ENCODE measurements around the gene PTPRC.

The PTPRC gene

GRCh38 chr1:198669023-198669698, 30.3 kb downstream of the PTPRC start:
- Histone ChIP-seq H3K4me3 (ENCODE audit: low read length) (no peak overlapping the region), H3K36me3 (ENCODE audit: control insufficient read depth, insufficient read depth, low read length) (no peaks in the 10 kb centered on the region), H3K4me1 (ENCODE audit: control insufficient read depth, insufficient read depth, low read length) (no peaks in the 10 kb centered on the region), H3K27me3 (ENCODE audit: control insufficient read depth, insufficient read depth, low read length) (no peaks in the 10 kb centered on the region), H3K9ac (ENCODE audit: low read length) (no peak overlapping the region), H3K27ac (ENCODE audit: low read depth, low read length) (no peak overlapping the region)

- Histone ChIP-seq H3K4me1 (ENCODE audit: control insufficient read depth, insufficient read depth, low read length) (no peaks in the 10 kb centered on the region), H3K4me3 (ENCODE audit: low read length) (no peak overlapping the region), H3K27me3 (ENCODE audit: control insufficient read depth, insufficient read depth, low read length) (no peaks in the 10 kb centered on the region), H3K36me3 (ENCODE audit: control insufficient read depth, insufficient read depth, low read length) (no peaks in the 10 kb centered on the region), H3K9ac (ENCODE audit: low read length) (no peak overlapping the region), H3K27ac (ENCODE audit: low read depth, low read length) (no peak overlapping the region)
Measured at GRCh38 chr1:198669771-198670170, 30.9 kb downstream of the PTPRC start.

- H3K36me3 ChIP-seq (ENCODE audit: control insufficient read depth, insufficient read depth, low read length): no peaks in the 10 kb centered on the region
- H3K9ac ChIP-seq (ENCODE audit: low read length): no peak overlapping the region
- H3K4me3 ChIP-seq (ENCODE audit: low read length): no peak overlapping the region
- H3K27me3 ChIP-seq (ENCODE audit: control insufficient read depth, insufficient read depth, low read length): no peaks in the 10 kb centered on the region
- H3K27ac ChIP-seq (ENCODE audit: low read depth, low read length): no peak overlapping the region
- no peaks in the 10 kb centered on the region for H3K4me1 ChIP-seq (ENCODE audit: control insufficient read depth, insufficient read depth, low read length)
Measured at GRCh38 chr1:198671136-198671535, 32.3 kb downstream of the PTPRC start.

GRCh38 chr1:198672124-198672523, 33.3 kb downstream of the PTPRC start:
- Histone ChIP-seq H3K9ac (ENCODE audit: low read length) (no peak overlapping the region), H3K36me3 (ENCODE audit: control insufficient read depth, insufficient read depth, low read length) (no peaks in the 10 kb centered on the region), H3K27ac (ENCODE audit: low read depth, low read length) (no peak overlapping the region), H3K4me3 (ENCODE audit: low read length) (no peak overlapping the region), H3K27me3 (ENCODE audit: control insufficient read depth, insufficient read depth, low read length) (no peaks in the 10 kb centered on the region), H3K4me1 (ENCODE audit: control insufficient read depth, insufficient read depth, low read length) (no peaks in the 10 kb centered on the region)

GRCh38 chr1:198674009-198674408, 35.2 kb downstream of the PTPRC start:
- no peaks in the 10 kb centered on the region for H3K36me3 ChIP-seq (ENCODE audit: control insufficient read depth, insufficient read depth, low read length)
- H3K4me3 ChIP-seq (ENCODE audit: low read length): no peak overlapping the region
- H3K4me1 ChIP-seq (ENCODE audit: control insufficient read depth, insufficient read depth, low read length): no peaks in the 10 kb centered on the region
- no peak overlapping the region for H3K27ac ChIP-seq (ENCODE audit: low read depth, low read length)
- H3K9ac ChIP-seq (ENCODE audit: low read length): no peak overlapping the region
- H3K27me3 ChIP-seq (ENCODE audit: control insufficient read depth, insufficient read depth, low read length): no peaks in the 10 kb centered on the region

DNA sequence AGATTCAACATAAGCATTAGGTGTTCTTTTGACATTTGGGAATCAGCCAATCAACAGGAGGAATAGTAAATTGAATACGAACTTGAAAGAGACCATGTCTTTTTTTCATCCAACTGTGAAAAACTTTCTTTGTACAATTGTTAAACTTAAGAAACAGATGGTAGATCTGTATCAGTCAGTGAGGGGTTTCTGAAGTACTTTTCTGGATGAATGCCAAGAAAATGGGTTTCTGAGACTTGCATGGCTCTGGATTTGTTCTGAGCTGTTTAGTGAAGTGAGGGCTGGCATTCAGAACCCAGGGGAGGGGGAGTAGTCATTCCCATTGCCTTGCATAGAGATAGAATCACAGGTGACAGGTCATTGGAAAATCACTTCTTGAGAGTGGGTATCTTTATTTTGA, 37.4 kb downstream of the PTPRC start:
- Histone ChIP-seq H3K36me3 (ENCODE audit: control insufficient read depth, insufficient read depth, low read length) (no peaks in the 10 kb centered on the region), H3K4me3 (ENCODE audit: low read length) (no peak overlapping the region), H3K27me3 (ENCODE audit: control insufficient read depth, insufficient read depth, low read length) (no peaks in the 10 kb centered on the region), H3K27ac (ENCODE audit: low read depth, low read length) (no peak overlapping the region), H3K4me1 (ENCODE audit: control insufficient read depth, insufficient read depth, low read length) (no peaks in the 10 kb centered on the region), H3K9ac (ENCODE audit: low read length) (no peak overlapping the region)

- H3K4me3 ChIP-seq (ENCODE audit: low read length): no peak overlapping the region
- no peaks in the 10 kb centered on the region for H3K27me3 ChIP-seq (ENCODE audit: control insufficient read depth, insufficient read depth, low read length)
- no peak overlapping the region for H3K9ac ChIP-seq (ENCODE audit: low read length)
- H3K27ac ChIP-seq (ENCODE audit: low read depth, low read length): no peak overlapping the region
- no peaks in the 10 kb centered on the region for H3K36me3 ChIP-seq (ENCODE audit: control insufficient read depth, insufficient read depth, low read length)
- H3K4me1 ChIP-seq (ENCODE audit: control insufficient read depth, insufficient read depth, low read length): no peaks in the 10 kb centered on the region
Measured at GRCh38 chr1:198677027-198677426, 38.2 kb downstream of the PTPRC start.

- no peaks in the 10 kb centered on the region for H3K36me3 ChIP-seq (ENCODE audit: control insufficient read depth, insufficient read depth, low read length)
- H3K27me3 ChIP-seq (ENCODE audit: control insufficient read depth, insufficient read depth, low read length): no peaks in the 10 kb centered on the region
- no peak overlapping the region for H3K9ac ChIP-seq (ENCODE audit: low read length)
- H3K4me1 ChIP-seq (ENCODE audit: control insufficient read depth, insufficient read depth, low read length): no peaks in the 10 kb centered on the region
- no peak overlapping the region for H3K4me3 ChIP-seq (ENCODE audit: low read length)
- H3K27ac ChIP-seq (ENCODE audit: low read depth, low read length): no peak overlapping the region
Measured at GRCh38 chr1:198677871-198678270, 39.0 kb downstream of the PTPRC start.

DNA sequence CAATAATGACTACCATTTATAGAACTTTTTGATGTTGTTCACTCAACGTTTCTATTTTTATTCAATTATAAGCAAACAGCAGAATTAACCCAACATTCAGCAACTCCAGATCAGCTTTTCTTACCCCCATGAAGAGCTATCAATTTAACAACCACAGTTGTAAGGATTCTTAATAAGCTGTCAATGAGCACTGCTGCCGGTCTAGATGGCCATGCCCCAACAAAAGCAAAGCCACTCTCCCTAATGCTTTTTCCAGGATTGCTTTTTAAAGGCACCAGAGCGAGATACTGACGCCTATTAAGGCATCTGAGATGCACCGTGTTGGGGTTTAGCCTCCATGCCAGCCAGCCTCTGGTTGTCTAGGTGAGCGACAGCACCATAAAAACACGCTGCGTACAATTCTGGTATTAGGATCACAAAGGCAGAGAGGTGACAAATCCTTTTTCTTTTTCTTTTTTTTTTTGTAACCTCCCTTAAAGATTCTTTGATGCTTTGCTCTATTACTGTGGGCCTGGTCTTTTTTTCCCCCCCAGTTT, 39.5 kb downstream of the PTPRC start:
- Histone ChIP-seq H3K36me3 (ENCODE audit: control insufficient read depth, insufficient read depth, low read length) (no peaks in the 10 kb centered on the region), H3K4me3 (ENCODE audit: low read length) (no peak overlapping the region), H3K4me1 (ENCODE audit: control insufficient read depth, insufficient read depth, low read length) (no peaks in the 10 kb centered on the region), H3K27me3 (ENCODE audit: control insufficient read depth, insufficient read depth, low read length) (no peaks in the 10 kb centered on the region), H3K27ac (ENCODE audit: low read depth, low read length) (no peak overlapping the region), H3K9ac (ENCODE audit: low read length) (no peak overlapping the region)

DNA sequence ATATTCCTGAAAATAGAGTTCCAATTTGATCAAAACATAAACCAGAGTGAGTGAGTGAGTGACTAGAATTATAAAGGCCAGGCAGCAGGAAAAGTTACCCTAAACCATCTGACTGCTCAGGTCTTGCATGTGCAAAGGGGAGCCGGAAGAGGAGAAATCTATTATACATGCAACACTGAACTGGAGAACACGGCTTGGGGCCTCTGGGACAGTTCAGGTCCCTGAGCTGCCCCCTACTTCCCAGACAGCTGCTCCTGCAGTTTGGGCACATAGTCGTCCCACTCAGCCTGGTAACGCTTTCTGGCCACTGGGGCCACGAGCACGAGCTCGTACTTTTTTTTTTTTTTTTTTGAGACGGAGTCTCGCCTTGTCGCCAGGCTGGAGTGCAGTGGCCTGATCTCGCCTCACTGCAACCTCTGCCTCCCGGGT, 40.1 kb downstream of the PTPRC start:
- Histone ChIP-seq H3K4me1 (ENCODE audit: control insufficient read depth, insufficient read depth, low read length) (no peaks in the 10 kb centered on the region), H3K4me3 (ENCODE audit: low read length) (no peak overlapping the region), H3K27me3 (ENCODE audit: control insufficient read depth, insufficient read depth, low read length) (no peaks in the 10 kb centered on the region), H3K9ac (ENCODE audit: low read length) (no peak overlapping the region), H3K36me3 (ENCODE audit: control insufficient read depth, insufficient read depth, low read length) (no peaks in the 10 kb centered on the region), H3K27ac (ENCODE audit: low read depth, low read length) (no peak overlapping the region)

- Histone ChIP-seq H3K4me3 (ENCODE audit: low read length) (peak overlapping the region; percentile 19), H3K36me3 (ENCODE audit: control insufficient read depth, insufficient read depth, low read length) (no peaks in the 10 kb centered on the region), H3K27me3 (ENCODE audit: control insufficient read depth, insufficient read depth, low read length) (no peaks in the 10 kb centered on the region), H3K4me1 (ENCODE audit: control insufficient read depth, insufficient read depth, low read length) (no peaks in the 10 kb centered on the region), H3K27ac (ENCODE audit: low read depth, low read length) (no peak overlapping the region), H3K9ac (ENCODE audit: low read length) (no peak overlapping the region)
Measured at GRCh38 chr1:198679535-198680173, 40.8 kb downstream of the PTPRC start.

- Histone ChIP-seq H3K27me3 (ENCODE audit: control insufficient read depth, insufficient read depth, low read length) (no peaks in the 10 kb centered on the region), H3K4me1 (ENCODE audit: control insufficient read depth, insufficient read depth, low read length) (no peaks in the 10 kb centered on the region), H3K4me3 (ENCODE audit: low read length) (peak overlapping the region; percentile 19), H3K27ac (ENCODE audit: low read depth, low read length) (no peak overlapping the region), H3K36me3 (ENCODE audit: control insufficient read depth, insufficient read depth, low read length) (no peaks in the 10 kb centered on the region), H3K9ac (ENCODE audit: low read length) (no peak overlapping the region)
Measured at GRCh38 chr1:198680174-198680875, 41.5 kb downstream of the PTPRC start.

Measured in rectal smooth muscle tissue (tissue), 1 donor.